H9 (cell line): ENCODE results near the gene TMEM51. TPM values are rescaled to one million over a fixed set of nuclear protein-coding genes. Genes with fewer than 3 reads are reported as not detected.

Experiments used
- DNase-seq: peaks from one replicate; pipeline ENCODE4 v3.0.0-alpha.2; 2017
- H2AFZ ChIP-seq: one replicate; pipeline ENCODE4 v1.6.1; 2013; ENCODE audit warnings: mild to moderate bottlenecking, low read length, control low read depth, moderate library complexity
- H2AK5ac ChIP-seq: 2 replicates; pipeline ENCODE4 v1.6.1; 2013; ENCODE audit warnings: low read length, control low read depth, mixed read lengths; ENCODE audit not compliant: insufficient read length
- H2BK120ac ChIP-seq: one replicate; pipeline ENCODE4 v1.6.1; 2013; ENCODE audit warnings: low read depth, mild to moderate bottlenecking, low read length, control low read depth, inconsistent platforms; ENCODE audit not compliant: poor library complexity, severe bottlenecking
- H2BK12ac ChIP-seq: 2 replicates; pipeline ENCODE4 v1.6.1; 2013; ENCODE audit warnings: low read length, control low read depth, mixed read lengths, low read depth; ENCODE audit not compliant: insufficient read length
- H2BK15ac ChIP-seq: 2 replicates; pipeline ENCODE4 v1.6.1; 2013; ENCODE audit warnings: low read depth, low read length, control low read depth
- H2BK20ac ChIP-seq: one replicate; pipeline ENCODE4 v1.6.1; 2013; ENCODE audit warnings: low read depth, mild to moderate bottlenecking, low read length, control low read depth, inconsistent platforms; ENCODE audit not compliant: poor library complexity, severe bottlenecking
- H2BK5ac ChIP-seq: 2 replicates; pipeline ENCODE4 v1.6.1; 2013; ENCODE audit warnings: low read length, control low read depth, mixed read lengths; ENCODE audit not compliant: insufficient read length
- H3K14ac ChIP-seq: 2 replicates; pipeline ENCODE4 v1.6.1; 2013; ENCODE audit warnings: low read length, control low read depth; ENCODE audit not compliant: insufficient read depth
- H3K18ac ChIP-seq: 2 replicates; pipeline ENCODE4 v1.6.1; 2013; ENCODE audit warnings: low read depth, mild to moderate bottlenecking, mixed read lengths, low read length, control low read depth; ENCODE audit not compliant: insufficient read length
- H3K23ac ChIP-seq: 2 replicates; pipeline ENCODE4 v1.6.1; 2013; ENCODE audit warnings: low read length, control low read depth, mixed read lengths, low read depth; ENCODE audit not compliant: insufficient read length
- H3K23me2 ChIP-seq: 2 replicates; pipeline ENCODE4 v1.6.1; 2013; ENCODE audit warnings: low read depth, mild to moderate bottlenecking, mixed read lengths, low read length, control low read depth; ENCODE audit not compliant: insufficient read length, poor library complexity, severe bottlenecking
- H3K27ac ChIP-seq: 2 replicates; pipeline ENCODE4 v1.5.1; 2013; ENCODE audit warnings: low read length, control low read depth, mixed read lengths, low read depth; ENCODE audit not compliant: insufficient read length
- H3K27me3 ChIP-seq: 2 replicates; pipeline ENCODE4 v1.6.1; 2013; ENCODE audit warnings: low read length, control low read depth, inconsistent platforms; ENCODE audit not compliant: insufficient read depth
- H3K4ac ChIP-seq: 2 replicates; pipeline ENCODE4 v1.6.1; 2013; ENCODE audit warnings: low read depth, mild to moderate bottlenecking, control low read depth, inconsistent platforms, low read length, moderate library complexity
- H3K4me1 ChIP-seq: 2 replicates; pipeline ENCODE4 v1.6.1; 2013; ENCODE audit warnings: low read length, control low read depth, inconsistent platforms; ENCODE audit not compliant: insufficient read depth
- H3K4me2 ChIP-seq: 2 replicates; pipeline ENCODE4 v1.6.1; 2013; ENCODE audit warnings: low read length, control low read depth, mixed read lengths; ENCODE audit not compliant: insufficient read length, insufficient read depth
- H3K56ac ChIP-seq: 2 replicates; pipeline ENCODE4 v1.6.1; 2013; ENCODE audit warnings: low read depth, mild to moderate bottlenecking, mixed read lengths, low read length, control low read depth; ENCODE audit not compliant: insufficient read length
- H3K79me1 ChIP-seq: 2 replicates; pipeline ENCODE4 v1.6.1; 2013; ENCODE audit warnings: low read depth, mild to moderate bottlenecking, moderate library complexity, low read length, control low read depth, inconsistent platforms; ENCODE audit not compliant: insufficient read depth, poor library complexity, severe bottlenecking
- H3K79me2 ChIP-seq: 2 replicates; pipeline ENCODE4 v1.6.1; 2013; ENCODE audit warnings: low read length, control low read depth, inconsistent platforms; ENCODE audit not compliant: insufficient read depth
- H3K9ac ChIP-seq: 2 replicates; pipeline ENCODE4 v1.6.1; 2013; ENCODE audit warnings: low read length, control low read depth, mixed read lengths; ENCODE audit not compliant: insufficient read length; ENCODE audit errors: extremely low read depth
- H3K9me3 ChIP-seq: one replicate; pipeline ENCODE4 v1.6.1; 2013; ENCODE audit warnings: low read depth, low read length, inconsistent platforms; ENCODE audit not compliant: control insufficient read depth
- H3T11ph ChIP-seq: one replicate; pipeline ENCODE4 v1.6.1; 2013; ENCODE audit warnings: mild to moderate bottlenecking, low read length, control low read depth, inconsistent platforms
- H4K20me1 ChIP-seq: one replicate; pipeline ENCODE4 v1.6.1; 2013; ENCODE audit not compliant: control insufficient read depth, insufficient read length, insufficient read depth
- H4K5ac ChIP-seq: 2 replicates; pipeline ENCODE4 v1.6.1; 2013; ENCODE audit warnings: low read depth, mild to moderate bottlenecking, mixed read lengths, low read length, control low read depth; ENCODE audit not compliant: insufficient read length
- H4K8ac ChIP-seq: replicated peaks from 2 replicates; pipeline ENCODE4 v1.6.1; 2013; ENCODE audit warnings: low read length, control low read depth, mixed read lengths, low read depth; ENCODE audit not compliant: insufficient read length
- H4K91ac ChIP-seq: 2 replicates; pipeline ENCODE4 v1.6.1; 2013; ENCODE audit warnings: low read depth, mild to moderate bottlenecking, moderate library complexity, mixed read lengths, low read length, control low read depth; ENCODE audit not compliant: insufficient read length
- H3K27ac Mint-ChIP-seq, 3 experiments: 2 replicates in 2 of 3; 3 replicates in 1 of 3; pipeline ENCODE4 v1.8.0; 2020 to 2021; ENCODE audit warnings: mixed read lengths in 3 of 3, mild to moderate bottlenecking in 1 of 3, moderate library complexity in 1 of 3
- H3K27me3 Mint-ChIP-seq: 2 replicates; pipeline ENCODE4 v1.8.0; 2021; ENCODE audit warnings: low read depth, mild to moderate bottlenecking, moderate library complexity, mixed read lengths
- H3K36me3 Mint-ChIP-seq, 3 experiments: 2 replicates in 2 of 3; 3 replicates in 1 of 3; pipeline ENCODE4 v1.8.0; 2020 to 2021; ENCODE audit warnings: low read depth in 3 of 3, mixed read lengths in 3 of 3; ENCODE audit not compliant: insufficient read depth in 1 of 3
- H3K4me1 Mint-ChIP-seq, 2 experiments: 2 replicates each; pipeline ENCODE4 v1.8.0; 2020; ENCODE audit warnings: mixed read lengths in 2 of 2
- H3K4me3 Mint-ChIP-seq, 2 experiments: 2 replicates in 1 of 2; 3 replicates in 1 of 2; pipeline ENCODE4 v1.8.0; 2020 to 2021; ENCODE audit warnings: mild to moderate bottlenecking in 2 of 2, mixed read lengths in 2 of 2, moderate library complexity in 1 of 2
- H3K9me3 Mint-ChIP-seq, 2 experiments: 2 replicates in 1 of 2; 3 replicates in 1 of 2; pipeline ENCODE4 v1.8.0; 2020; ENCODE audit warnings: mild to moderate bottlenecking in 2 of 2, mixed read lengths in 2 of 2, moderate library complexity in 1 of 2
- WGBS: extraction: QIAGEN DNeasy Blood & Tissue Kit; methylation state at CpG from one replicate; pipeline ENCODE4 v1.1.7; 2013; ENCODE audit warnings: missing lambda C conversion rate, low lambda C conversion rate, mixed read lengths; ENCODE audit not compliant: insufficient read length; ENCODE audit errors: extremely low coverage; 5-methylcytosine and 5-hydroxymethylcytosine counted together
- total RNA-seq: library from RNA; stranded (reverse); gene quantifications from 2 replicates; pipeline ENCODE4 v1.2.1, GENCODE V29; 2021
- TF ChIP-seq, protein P1 (sequence below): fragments of 200-600 bp; sonication (generic); conservative IDR thresholded peaks from 3 replicates; pipeline ENCODE4 v1.8.0; 2021; ENCODE audit warnings: antibody characterized with exemption, mild to moderate bottlenecking

The TMEM51 gene
- total RNA-seq, 1 experiment from 2014 or later = 4.6 TPM

DNA sequence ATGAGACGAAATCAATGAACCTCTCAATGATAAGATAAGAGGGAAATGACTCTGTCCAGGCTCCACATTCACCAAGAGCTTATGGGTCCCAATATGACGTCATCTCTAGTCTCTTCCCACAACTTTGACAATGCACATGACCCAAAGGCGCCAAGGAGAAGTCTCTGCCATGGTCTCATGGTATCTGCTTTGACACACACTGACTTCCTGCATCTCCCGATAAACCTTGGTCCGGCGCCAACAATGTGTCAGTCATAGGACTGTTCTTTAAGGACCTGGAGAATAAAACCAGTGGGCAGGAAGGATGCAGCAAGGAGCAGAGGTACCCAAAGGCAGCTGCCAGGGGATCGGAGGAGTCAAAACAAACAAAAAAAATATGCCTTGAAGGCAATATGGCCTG is 46.9 kb upstream of the TMEM51 start:
- Histone ChIP-seq H3K9ac (no peak overlapping the region), H3K23ac (no peak overlapping the region), H2AK5ac (no peak overlapping the region), H2BK20ac (no peak overlapping the region), H4K20me1 (no peaks in the 10 kb centered on the region), H4K5ac (no peak overlapping the region), H2BK15ac (no peak overlapping the region), H3K79me1 (no peaks in the 10 kb centered on the region), H3K9me3 (no peaks in the 10 kb centered on the region), H2BK5ac (no peak overlapping the region), H2BK12ac (no peak overlapping the region), H3K14ac (no peak overlapping the region), H3K4me2 (no peak overlapping the region), H3K18ac (no peak overlapping the region), H3K4ac (no peak overlapping the region), H3T11ph (no peak overlapping the region), H2BK120ac (no peak overlapping the region), H2AFZ (no peak overlapping the region), H4K91ac (no peak overlapping the region), H3K79me2 (no peaks in the 10 kb centered on the region), H3K56ac (no peak overlapping the region), H3K27ac (no peak overlapping the region), H4K8ac (no peak overlapping the region), H3K4me1 (peaks cover 2% of the 10 kb centered on the region; the same call in 1 of the 2 replicates), H3K27me3 (no peaks in the 10 kb centered on the region), H3K23me2 (no peaks in the 10 kb centered on the region)
- Mint-ChIP-seq H3K4me1 (peaks cover 18 to 24% of the 10 kb centered on the region in 2 experiments), H3K36me3 (no peaks in the 10 kb centered on the region), H3K27me3 (peaks cover 16% of the 10 kb centered on the region), H3K27ac (no peak overlapping the region), H3K9me3 (no peaks in the 10 kb centered on the region; a peak in 2 of 5 replicates), H3K4me3 (no peak overlapping the region; a peak in 1 of 5 replicates)
- no CpG with 5 or more reads among the region's 7 CpGs for WGBS
- no peak for DNase-seq
- TF ChIP-seq, protein P1, sequence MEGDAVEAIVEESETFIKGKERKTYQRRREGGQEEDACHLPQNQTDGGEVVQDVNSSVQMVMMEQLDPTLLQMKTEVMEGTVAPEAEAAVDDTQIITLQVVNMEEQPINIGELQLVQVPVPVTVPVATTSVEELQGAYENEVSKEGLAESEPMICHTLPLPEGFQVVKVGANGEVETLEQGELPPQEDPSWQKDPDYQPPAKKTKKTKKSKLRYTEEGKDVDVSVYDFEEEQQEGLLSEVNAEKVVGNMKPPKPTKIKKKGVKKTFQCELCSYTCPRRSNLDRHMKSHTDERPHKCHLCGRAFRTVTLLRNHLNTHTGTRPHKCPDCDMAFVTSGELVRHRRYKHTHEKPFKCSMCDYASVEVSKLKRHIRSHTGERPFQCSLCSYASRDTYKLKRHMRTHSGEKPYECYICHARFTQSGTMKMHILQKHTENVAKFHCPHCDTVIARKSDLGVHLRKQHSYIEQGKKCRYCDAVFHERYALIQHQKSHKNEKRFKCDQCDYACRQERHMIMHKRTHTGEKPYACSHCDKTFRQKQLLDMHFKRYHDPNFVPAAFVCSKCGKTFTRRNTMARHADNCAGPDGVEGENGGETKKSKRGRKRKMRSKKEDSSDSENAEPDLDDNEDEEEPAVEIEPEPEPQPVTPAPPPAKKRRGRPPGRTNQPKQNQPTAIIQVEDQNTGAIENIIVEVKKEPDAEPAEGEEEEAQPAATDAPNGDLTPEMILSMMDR = no peak
